ENCODE data around the gene RB1.

The RB1 gene

DNA sequence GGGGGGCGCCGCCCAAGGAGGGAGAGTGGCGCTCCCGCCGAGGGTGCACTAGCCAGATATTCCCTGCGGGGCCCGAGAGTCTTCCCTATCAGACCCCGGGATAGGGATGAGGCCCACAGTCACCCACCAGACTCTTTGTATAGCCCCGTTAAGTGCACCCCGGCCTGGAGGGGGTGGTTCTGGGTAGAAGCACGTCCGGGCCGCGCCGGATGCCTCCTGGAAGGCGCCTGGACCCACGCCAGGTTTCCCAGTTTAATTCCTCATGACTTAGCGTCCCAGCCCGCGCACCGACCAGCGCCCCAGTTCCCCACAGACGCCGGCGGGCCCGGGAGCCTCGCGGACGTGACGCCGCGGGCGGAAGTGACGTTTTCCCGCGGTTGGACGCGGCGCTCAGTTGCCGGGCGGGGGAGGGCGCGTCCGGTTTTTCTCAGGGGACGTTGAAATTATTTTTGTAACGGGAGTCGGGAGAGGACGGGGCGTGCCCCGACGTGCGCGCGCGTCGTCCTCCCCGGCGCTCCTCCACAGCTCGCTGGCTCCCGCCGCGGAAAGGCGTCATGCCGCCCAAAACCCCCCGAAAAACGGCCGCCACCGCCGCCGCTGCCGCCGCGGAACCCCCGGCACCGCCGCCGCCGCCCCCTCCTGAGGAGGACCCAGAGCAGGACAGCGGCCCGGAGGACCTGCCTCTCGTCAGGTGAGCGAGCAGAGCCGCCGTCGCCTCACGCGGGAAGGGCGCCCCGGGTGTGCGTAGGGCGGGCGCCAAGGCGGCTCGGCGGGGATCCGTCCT, at the start of gene RB1:
Gene RB1 (plus strand): TSS at position 393 of the 784 bp plus-strand sequence. CDS start 162 bp downstream, at position 555.
- DNase-seq: peak; percentile 93

DNA sequence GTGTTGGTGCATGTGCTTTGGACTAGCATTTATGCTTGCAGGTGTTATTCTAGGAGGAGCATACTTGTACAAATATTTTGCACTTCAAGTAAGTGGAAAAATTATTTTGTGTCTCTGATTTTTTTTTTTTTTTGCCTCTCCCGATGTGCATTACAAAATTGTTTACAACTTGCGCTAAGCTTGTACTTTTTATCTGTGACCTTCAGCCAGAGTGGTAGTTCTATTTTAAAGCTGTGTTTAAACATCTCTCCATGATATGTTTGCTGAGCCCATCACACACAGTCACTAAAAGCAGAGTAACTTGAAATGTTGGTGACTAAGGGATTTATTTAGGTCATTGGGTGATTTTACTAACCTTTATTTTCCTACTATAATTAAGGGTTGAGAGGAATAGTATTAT, 49.7 kb upstream of the RB1 start:
- no peak for DNase-seq

DNA sequence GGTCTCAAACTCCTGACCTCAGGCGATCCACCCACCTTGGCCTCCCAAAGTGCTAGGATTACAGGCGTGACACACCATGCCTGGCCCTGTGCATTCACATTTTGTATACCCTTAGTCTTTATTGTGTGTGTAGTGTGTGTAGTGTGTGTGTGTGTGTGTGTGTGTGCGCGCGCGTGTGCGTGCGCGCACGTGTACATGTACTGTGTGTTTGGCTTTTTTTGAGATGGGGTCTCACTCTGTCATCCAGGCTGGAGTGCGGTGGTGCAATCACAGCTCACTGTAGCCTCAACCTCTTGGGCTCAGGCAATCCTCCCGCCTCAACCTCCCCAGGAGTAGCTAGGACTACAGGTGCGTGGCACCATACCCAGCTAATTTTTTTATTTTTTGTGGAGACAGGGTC, 48.5 kb upstream of the RB1 start:
- no peak for DNase-seq

DNA sequence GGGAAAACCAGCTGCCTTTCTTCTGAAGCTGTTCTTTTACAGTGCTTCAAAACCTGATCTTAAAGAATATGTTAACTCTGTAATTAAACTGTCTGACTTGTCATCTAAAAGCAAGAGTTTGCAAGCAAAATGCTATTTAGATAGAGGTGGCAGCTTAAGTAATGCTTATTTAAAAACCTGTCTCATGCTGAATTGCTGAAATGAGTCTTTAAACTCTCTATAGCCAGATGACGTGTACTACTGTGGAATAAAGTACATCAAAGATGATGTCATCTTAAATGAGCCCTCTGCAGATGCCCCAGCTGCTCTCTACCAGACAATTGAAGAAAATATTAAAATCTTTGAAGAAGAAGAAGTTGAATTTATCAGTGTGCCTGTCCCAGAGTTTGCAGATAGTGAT, 47.6 kb upstream of the RB1 start:
- no peak for DNase-seq

DNA sequence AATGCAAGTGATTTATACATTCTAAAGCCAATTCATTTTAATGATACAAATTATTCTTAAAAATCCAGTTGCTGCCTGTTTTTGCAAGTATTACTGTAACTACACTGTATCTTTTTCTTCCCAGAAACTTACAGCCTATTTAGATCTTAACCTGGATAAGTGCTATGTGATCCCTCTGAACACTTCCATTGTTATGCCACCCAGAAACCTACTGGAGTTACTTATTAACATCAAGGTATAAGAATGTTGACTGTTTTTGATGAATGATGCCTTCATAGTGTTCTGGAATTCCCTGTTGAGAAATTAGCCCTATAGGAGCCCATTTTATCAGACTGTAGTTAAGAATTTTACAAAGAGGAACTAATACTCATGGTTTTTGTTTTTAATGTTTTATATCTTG, 45.5 kb upstream of the RB1 start:
- DNase-seq: no peak

DNA sequence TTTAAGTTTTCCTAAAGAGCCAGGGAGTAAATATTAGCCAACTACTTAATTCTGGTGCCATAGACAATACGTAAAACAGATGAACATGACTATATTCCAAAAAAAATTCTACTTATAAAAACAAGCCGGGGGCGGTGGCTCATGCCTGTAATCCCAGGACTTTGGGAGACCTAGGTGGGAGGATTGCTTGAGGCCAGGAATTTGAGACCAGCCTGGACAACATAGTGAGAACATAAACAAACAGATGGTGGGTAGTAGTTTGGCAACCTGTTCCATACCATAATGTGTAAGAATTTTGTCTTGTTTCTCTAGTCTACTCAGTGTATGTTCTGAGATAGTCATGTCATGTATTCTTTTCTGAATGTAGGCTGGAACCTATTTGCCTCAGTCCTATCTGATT, 45.1 kb upstream of the RB1 start:
- DNase-seq: no peak

DNA sequence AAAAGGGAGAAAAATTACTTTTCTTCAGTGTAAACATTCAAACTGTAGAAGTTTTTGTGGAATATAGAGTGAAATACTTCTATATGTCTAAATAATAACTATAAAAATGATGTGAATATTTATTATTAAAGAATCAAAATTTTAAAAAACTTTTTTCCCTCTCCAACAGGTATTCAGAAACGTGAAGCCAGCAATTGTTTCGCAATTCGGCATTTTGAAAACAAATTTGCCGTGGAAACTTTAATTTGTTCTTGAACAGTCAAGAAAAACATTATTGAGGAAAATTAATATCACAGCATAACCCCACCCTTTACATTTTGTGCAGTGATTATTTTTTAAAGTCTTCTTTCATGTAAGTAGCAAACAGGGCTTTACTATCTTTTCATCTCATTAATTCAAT, 42.6 kb upstream of the RB1 start:
- DNase-seq: no peak

DNA sequence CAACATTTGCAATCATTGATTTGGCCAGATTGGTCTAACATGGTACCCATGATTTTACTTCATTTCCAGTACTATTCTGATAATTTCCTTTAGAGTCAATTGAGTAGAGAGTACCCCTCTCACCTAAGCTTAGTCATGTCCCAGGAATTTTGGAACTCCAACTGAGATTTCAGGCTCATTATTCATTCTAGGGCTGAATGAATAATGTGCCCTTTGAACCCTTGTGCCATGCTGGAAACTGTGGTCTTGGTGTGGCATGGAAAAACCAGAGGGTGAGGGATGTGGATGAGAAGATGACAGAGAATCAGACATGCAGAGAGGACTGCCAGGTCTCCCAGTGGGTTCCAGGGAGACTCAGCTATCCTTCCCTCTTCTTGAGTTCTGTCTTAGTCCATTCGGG, 40.4 kb upstream of the RB1 start:
- no peak for DNase-seq

DNA sequence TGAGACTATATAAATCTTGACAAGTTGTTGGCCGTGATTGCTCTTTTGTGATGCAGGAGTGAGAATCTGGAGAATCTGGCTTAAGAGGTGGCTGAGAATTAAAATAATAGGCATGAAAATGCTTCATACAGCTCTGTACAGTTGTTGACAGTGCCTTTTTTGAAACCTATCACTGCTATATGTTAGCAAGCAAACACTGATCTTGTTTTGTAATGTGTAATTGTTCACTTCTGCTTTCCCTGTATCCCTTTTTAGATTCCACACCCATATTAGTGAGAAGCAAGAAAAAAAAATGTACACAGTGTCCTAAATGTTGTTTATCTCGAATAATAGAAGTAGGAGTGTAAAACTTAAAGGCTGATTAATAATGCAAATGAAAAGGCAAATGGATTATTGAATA, 39.5 kb upstream of the RB1 start:
- DNase-seq: no peak

DNA sequence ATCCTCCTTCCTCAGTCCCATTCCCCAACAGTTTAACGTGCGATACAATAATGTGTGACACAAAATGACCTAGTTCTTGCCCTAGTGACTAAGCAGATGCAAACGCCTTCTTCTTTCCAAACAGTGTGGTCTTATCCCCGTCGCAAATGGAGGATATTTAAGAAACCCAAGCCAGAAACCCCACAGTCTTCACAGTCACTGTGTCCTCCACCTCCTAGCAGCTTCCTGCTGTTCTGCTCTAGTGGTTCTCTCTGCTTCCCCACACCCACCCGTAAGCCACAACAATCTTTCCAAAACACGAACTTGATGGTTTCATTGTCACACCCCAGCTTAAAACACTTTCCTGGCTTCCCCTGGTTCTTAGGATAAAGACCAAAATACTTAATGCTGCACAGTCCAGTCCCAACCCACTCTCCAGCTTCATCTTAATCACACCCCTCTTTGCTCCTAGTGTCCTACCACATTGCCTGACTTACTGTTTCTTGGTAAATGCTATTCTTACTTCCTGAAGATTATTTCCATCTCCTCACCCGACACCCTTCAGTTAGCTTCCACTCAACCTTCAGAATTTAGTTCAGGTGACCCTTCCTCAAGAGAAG, 38.2 kb upstream of the RB1 start:
- peak; percentile 90 for DNase-seq

DNA sequence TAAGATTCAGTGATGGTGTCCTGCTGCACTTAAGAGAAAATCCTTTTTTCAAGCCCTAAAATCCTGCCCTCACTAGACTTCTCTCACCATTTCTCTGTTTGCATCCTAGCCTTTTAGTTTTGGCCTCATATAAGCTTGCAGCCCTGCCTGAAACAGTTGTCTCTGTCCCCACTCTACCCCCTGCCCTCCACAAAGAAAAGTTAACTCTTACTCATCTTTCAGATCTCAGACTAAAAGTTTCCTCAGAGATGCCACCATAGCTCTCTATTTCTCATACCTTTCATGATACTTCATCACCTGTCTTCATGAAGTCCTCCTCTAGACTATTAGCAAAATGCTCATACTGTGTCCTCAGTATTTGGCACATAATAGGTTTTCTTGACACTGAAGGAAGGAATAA, 37.4 kb upstream of the RB1 start:
- no peak for DNase-seq

DNA sequence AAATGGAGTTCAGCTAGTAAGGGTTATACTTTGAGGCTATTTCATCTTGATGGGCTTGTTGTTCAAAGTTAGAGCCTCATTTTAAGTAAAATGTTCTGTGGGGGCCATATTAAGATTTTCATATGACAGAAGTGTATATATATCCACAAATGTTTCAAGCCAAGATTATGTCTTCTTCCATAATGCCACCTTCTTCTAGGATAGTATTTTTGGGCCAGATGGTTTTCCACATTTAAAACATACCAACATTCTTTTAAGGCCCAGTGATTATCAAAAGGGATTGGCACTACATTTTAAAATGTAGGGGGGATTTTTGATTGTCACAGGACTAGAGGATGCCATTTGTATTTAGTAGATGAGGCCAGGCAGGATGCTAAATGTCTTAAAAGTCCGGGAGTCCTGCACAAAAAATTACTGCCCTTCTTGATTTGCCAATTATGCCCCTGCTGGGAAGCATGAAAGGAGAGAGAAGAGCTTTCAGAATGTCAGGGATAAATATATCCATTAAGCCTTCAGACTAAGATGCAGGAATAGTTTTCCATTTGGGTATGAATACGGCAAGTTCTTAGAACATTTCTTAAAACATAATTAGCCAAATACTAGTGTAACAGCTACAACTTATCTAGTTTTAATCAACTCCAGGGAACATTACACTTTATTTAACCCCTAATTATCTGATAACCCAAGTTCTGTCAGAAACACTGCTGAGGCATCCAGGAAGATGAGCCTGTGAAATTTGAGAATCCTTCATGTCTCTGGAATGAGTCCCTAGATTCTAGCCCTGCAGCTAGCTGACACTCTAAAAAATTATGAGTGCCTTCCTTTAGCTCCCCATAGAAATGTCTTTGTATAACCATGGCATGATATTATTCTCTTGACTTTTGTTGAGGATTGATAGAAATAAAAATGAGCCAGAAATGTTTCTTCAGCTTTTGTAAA, 36.6 kb upstream of the RB1 start:
- DNase-seq: no peak

DNA sequence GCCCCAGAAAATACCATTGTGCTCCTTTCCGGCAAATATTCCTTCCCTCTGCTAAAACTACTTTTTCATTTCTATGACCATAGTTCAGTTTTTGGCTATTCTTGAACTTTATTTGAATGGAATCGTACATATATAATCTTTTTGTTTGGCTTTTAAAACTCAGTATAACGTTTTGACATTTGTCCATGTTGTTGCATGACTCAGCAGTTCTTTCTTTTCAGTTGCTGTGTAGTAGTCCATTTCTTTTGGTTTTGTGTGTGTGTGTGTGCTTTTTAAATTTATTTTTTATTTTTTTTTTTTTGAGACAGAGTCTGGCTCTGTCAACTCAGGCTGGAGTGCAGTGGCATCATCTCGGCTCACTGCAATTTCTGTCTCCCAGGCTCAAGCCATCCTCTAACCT, 35.5 kb upstream of the RB1 start:
- DNase-seq: no peak

DNA sequence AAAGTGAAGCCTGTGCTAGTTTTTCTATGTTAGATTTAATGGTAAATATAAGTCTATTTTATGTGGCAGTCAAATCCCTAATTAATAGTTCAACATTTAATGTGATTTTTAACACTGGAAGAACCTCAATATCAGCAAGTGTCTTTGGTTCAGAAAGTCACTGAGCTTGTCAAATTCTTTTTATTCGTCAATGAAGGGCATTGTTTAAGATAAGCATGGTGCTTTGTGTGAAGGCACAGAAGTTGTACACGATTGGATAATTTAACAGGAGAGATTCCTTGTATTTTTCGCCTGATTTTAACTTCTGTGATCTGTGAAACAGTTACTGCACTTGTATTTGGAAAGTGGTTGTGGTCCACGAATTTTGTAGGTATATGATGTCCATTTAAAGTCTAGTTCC, 30.2 kb upstream of the RB1 start:
- no peak for DNase-seq

DNA sequence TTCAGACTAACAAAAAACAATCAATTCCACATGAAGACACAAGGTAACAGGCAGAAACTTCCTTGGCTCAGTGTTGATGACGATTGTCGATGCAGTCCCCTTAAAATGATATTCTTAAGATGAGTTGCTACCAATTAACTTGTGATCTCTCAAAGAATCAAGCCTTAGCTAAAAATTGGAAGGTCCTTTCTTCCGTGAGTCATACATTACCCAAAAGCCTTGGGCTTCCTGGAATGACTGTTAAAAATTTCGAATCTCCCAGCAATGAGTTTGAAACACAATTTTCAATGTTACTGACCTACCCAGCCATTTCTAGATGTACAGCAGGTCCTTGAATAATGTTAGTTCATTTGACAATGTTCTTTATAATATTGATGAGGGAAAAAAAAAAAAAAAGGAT, 28.0 kb upstream of the RB1 start:
- DNase-seq: no peak

DNA sequence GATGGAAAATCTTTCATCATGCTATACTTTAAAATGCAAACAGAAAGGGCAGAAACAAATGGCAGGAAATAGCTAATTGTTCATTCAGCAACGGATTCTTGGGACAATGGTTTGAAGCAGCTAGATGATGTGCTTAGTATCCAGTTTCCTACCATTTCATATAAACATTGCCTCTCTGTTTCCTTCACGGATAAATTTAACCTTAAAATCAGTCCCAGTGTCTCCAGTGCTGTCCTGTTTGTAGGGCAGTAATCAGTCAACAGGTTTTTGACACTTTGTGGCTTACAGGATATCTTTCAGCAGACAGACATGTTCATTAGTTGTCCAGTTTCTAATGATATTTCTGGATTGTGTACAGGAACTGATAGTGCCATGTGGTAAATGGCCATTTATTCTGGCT, 24.7 kb upstream of the RB1 start:
- DNase-seq: no peak

DNA sequence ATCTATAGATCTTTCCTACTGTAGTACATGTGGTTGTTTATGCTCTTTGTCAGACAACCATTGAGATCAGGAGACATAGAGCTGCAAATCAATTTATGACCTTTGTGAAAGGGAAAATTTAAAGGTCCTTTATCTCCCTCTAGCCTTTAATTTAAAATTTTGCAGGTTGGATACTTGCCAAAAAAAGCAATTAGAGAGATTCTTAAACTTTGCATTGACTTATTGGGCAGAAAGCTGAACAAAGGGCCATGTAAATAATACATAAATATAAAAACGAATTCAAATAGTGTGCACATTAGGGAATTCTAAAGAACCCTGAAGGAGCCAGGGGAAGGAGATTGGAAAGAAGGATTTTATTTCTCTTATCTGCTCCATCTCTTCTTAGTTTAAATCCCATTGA, 22.0 kb upstream of the RB1 start:
- no peak for DNase-seq

DNA sequence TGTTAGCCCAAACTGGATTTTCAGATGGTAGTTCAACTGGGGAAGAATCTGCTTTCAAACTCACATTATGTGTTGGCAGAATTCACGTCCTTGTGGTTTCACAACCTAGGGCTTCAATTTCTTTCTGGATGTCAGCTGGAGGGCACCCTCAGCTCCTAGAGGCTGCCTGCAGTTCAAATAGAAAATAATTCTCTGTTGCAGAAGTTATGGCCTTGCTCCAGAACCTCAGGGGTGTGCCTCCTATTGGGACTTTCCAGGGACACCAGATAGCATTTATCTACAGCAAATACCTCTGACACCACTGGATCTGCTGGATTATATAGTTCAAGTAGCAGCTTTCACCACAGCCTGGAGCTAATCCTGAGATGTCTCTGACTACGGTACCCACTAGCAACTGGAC, 11.8 kb upstream of the RB1 start:
- DNase-seq: no peak

DNA sequence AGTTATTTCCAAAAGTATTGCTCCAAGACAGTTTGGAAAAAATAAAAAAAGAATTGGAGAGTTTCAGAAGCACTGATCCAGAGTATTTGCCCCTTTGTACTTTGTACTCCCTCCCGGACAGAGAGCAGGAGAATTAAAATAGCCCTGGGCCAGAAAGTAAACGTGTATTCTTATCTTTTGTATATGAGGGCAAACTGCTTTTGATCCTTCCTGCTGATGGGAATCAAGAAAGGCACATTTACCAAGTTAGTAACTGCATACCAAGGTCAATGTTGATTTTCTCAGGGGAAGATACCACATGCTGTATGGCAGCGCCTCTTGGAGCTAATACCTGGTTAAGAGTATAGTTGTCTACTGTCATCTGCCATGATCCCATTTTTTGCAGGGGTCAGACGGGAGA, 10.9 kb upstream of the RB1 start:
- no peak for DNase-seq

DNA sequence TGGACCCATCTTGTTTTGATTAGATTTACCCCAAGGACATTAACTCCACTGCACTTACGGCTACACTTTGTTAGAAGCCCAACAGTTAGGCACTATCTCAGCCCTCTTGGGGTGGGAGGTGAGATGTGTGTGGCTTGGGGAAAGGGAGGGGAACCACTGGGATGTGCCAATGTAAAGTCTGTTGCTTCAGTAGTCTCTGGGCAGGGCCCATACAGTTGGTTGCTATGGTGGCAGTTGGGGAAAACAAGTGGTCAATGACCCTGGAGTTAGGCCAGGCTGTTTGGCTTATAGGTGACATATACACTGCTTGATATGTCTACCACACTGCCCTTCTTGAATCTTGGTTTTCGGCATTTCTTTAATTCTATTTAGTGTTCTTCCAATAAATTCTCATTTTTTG, 8.9 kb upstream of the RB1 start:
- DNase-seq: no peak

DNA sequence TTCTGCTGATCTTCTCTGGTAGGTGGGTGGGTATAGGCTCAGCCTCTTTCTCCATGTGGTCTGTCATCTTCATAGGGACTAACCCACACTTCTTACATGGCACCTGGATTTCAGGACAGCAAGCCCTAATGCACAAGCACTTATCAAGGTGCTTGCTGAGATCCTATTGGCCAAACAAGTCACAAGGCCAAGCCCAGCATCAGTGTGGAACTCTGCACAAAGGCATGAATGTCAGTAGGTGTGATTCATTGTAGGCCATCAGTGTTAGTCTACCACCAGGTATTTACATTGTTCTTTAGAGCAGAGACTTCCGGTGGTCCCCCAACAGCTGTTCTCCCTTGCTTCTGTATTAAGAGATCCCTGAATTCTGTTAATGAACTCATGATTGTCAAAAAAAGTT, 8.3 kb upstream of the RB1 start:
- no peak for DNase-seq

DNA sequence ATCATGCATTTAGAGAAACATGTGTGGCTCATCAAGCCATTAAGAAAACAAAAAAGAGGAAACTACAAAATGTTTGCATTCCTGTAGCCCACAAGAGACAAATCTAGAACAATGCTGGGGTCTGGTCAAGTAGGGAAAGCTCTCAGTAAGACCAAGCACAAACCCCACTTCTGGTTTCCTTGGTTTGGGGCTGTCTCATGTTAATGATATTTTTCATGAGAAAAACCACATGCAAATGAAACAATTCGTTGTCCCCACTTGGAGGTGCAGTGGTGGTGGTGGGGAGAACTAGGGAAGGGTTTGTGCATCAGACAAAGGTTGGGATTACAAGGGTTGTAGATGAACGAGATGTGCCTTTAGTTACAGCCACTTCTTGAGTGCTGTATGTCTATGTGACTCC, 7.0 kb upstream of the RB1 start:
- no peak for DNase-seq

DNA sequence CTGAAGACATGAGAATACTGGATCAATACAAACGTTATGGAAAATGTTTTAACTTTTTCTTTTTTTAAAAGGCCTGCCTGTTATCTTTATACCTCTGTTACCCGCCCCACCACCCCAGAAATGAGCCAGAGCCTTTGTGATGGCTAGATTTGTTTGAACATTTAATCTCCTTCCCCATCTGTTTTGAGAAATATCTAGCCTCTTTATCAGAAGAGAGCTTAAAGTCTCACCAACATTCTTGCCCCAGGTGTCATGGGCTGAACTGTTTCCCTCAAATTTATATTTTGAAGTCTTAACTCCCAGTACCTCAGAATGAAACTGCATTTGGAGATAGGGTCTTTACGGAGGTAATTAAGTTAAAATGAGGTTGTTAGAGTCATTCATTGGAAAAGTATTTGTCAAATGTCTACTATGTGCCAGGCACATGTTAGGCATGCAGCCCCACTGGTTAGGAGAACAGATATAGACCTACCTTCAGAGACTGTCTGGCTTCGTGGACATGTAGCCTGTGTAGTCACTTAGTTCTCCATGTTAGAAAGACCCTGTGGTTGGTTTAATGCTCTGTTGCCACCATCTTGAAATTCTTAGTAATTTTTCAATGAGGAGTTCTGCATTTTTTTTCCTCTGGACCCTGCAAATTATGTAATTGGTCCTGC, 6.3 kb upstream of the RB1 start:
- DNase-seq: no peak
